GM23338 (cell line): Measurements from ENCODE around the gene PRKG2.

Experiments
- CTCF ChIP-seq, 2 experiments: fragments of 200-600 bp in 1 of 2; sonication (generic) in 1 of 2; conservative IDR thresholded peaks; 2 replicates each; pipeline versions ENCODE4 v1.5.1 to v1.6.1; 2016 to 2017; ENCODE audit warnings: antibody characterized with exemption in 2 of 2, low read depth in 2 of 2, mild to moderate bottlenecking in 2 of 2, moderate library complexity in 1 of 2
- EZH2 ChIP-seq: fragments of 200-600 bp; sonication (generic); IDR thresholded peaks from one replicate; pipeline ENCODE4 v1.8.0; 2017; ENCODE audit warnings: antibody characterized with exemption, mild to moderate bottlenecking, low read depth; ENCODE audit not compliant: unreplicated experiment
- POLR2AphosphoS5 ChIP-seq: IDR thresholded peaks from 2 replicates; pipeline ENCODE4 v1.6.1; 2016; ENCODE audit warnings: antibody characterized with exemption, low read depth

DNA sequence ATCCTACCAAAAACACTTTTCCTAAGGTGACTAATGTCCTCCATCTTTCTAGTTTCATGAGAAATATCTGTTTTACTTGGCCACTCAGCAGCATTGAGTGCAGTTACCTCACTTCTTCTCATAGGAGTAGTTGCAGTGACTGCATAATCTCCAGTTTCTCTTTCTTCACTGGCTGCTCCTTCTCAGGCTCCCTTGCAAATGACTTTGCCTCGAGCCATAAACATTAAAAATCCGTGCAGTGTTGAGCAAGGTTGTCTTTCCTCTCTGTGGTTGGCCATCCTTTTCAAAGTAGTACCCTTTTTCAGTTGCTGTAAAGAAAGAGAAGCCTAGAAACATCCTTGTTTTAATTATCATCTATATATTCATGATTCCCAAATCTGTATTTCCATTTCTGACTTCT, 10.2 kb upstream of the PRKG2 start:
- no peak for TF ChIP-seq CTCF (conservative IDR thresholded peaks at IDR 0.05; ENCODE audit: low read depth in 2 of 2)
- no peak for TF ChIP-seq EZH2
- TF ChIP-seq POLR2AphosphoS5, result no peak
